ENCODE data around the gene SLC24A3. TPM values are rescaled to one million over a fixed set of nuclear protein-coding genes. Genes with fewer than 3 reads are reported as not detected.

Gene SLC24A3
- total RNA-seq, 1 donor from 2014 or later = 0.08 TPM

DNA sequence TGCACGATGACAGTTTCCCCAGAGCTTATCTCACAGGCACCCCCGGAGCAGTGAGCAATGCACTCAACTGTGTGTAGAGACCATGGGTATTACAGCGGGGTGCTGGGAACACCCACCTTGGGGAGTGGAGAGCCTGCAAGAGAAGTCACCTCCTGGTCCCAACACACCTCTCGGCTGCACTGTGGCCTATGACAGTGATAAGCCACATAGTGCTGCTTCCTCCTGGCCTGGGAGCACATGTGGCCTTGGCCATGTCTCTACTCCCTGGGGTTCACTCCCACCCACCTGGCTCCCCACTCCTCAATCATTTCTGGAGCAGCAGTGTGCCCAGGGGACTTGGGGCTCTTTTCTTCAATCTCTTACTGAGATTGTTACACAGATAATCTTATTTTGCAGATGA is 77.0 kb downstream of the SLC24A3 start:
- DNase-seq (ENCODE audit: low read depth) = no peak
- TF ChIP-seq CTCF (IDR thresholded peaks at IDR 0.05; ENCODE audit: insufficient read depth, low read length, poor library complexity, severe bottlenecking) = no peak
- H3K36me3 ChIP-seq (ENCODE audit: control insufficient read depth, insufficient read depth, low read length) = no peaks in the 10 kb centered on the region
- H3K4me3 ChIP-seq (ENCODE audit: low read depth, low read length) = no peak overlapping the region
- H3K27me3 ChIP-seq (ENCODE audit: control insufficient read depth, insufficient read depth, low read length) = no peaks in the 10 kb centered on the region

GRCh38 chr20:19291024-19291817 is 78.8 kb downstream of the SLC24A3 start:
- Histone ChIP-seq H3K4me3 (ENCODE audit: low read depth, low read length) (no peak overlapping the region), H3K36me3 (ENCODE audit: control insufficient read depth, insufficient read depth, low read length) (no peaks in the 10 kb centered on the region), H3K27me3 (ENCODE audit: control insufficient read depth, insufficient read depth, low read length) (no peaks in the 10 kb centered on the region)
- DNase-seq (ENCODE audit: low read depth) = no peak
- TF ChIP-seq CTCF (IDR thresholded peaks at IDR 0.05; ENCODE audit: insufficient read depth, low read length, poor library complexity, severe bottlenecking) = no peak

- Histone ChIP-seq H3K27me3 (ENCODE audit: control insufficient read depth, insufficient read depth, low read length) (no peaks in the 10 kb centered on the region), H3K4me3 (ENCODE audit: low read depth, low read length) (no peak overlapping the region), H3K36me3 (ENCODE audit: control insufficient read depth, insufficient read depth, low read length) (no peaks in the 10 kb centered on the region)
- no peak for TF ChIP-seq CTCF (IDR thresholded peaks at IDR 0.05; ENCODE audit: insufficient read depth, low read length, poor library complexity, severe bottlenecking)
- DNase-seq (ENCODE audit: low read depth) = no peak
Observed at GRCh38 chr20:19291818-19292132, 79.3 kb downstream of the SLC24A3 start.

GRCh38 chr20:19292254-19292653 is 79.8 kb downstream of the SLC24A3 start:
- no peaks in the 10 kb centered on the region for H3K36me3 ChIP-seq (ENCODE audit: control insufficient read depth, insufficient read depth, low read length)
- H3K4me3 ChIP-seq (ENCODE audit: low read depth, low read length) = no peak overlapping the region
- no peak for DNase-seq (ENCODE audit: low read depth)
- TF ChIP-seq CTCF (IDR thresholded peaks at IDR 0.05; ENCODE audit: insufficient read depth, low read length, poor library complexity, severe bottlenecking) = no peak
- H3K27me3 ChIP-seq (ENCODE audit: control insufficient read depth, insufficient read depth, low read length) = no peaks in the 10 kb centered on the region

DNA sequence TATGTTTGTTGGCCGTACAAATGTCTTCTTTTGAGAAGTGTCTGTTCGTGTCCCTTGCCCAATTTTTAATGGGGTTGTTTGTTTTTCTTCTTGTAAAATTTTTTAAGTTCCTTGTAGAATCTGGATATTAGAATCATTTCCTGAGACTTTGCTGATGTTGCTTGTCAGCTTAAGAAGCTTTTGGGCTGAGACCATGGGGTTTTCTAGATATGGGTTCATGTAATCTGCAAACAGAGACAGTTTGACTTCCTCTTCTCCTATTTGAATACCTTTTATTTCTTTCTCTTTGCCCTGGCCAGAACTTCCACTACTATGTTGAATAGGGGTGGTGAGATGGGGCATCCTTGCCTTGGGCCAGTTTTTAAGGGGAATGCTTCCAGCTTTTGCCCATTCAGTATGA is 82.6 kb downstream of the SLC24A3 start:
- no peak for TF ChIP-seq CTCF (IDR thresholded peaks at IDR 0.05; ENCODE audit: insufficient read depth, low read length, poor library complexity, severe bottlenecking)
- no peak overlapping the region for H3K4me3 ChIP-seq (ENCODE audit: low read depth, low read length)
- no peak for DNase-seq (ENCODE audit: low read depth)
- no peaks in the 10 kb centered on the region for H3K27me3 ChIP-seq (ENCODE audit: control insufficient read depth, insufficient read depth, low read length)
- no peaks in the 10 kb centered on the region for H3K36me3 ChIP-seq (ENCODE audit: control insufficient read depth, insufficient read depth, low read length)

DNA sequence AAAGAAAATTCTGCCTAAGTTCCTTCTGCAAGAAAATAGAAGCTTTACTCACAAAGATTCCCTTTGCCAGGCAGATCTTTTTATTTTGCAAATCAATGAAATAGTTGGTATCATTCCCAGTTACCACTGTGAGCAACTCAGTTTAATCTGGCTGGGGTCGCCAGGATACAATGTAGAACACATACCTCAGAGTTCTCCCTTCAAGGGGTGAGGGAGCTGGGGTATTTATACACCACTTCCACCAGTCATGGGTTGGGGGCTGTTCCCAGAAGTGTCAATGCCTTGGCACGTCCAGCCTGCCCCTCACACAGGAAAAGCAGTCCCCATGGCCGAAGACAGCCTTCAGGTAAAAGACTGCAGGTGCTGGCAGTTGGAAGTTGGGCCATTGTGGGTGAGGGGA is 86.2 kb downstream of the SLC24A3 start:
- H3K27me3 ChIP-seq (ENCODE audit: control insufficient read depth, insufficient read depth, low read length) = no peaks in the 10 kb centered on the region
- no peak overlapping the region for H3K4me3 ChIP-seq (ENCODE audit: low read depth, low read length)
- DNase-seq (ENCODE audit: low read depth) = no peak
- TF ChIP-seq CTCF (IDR thresholded peaks at IDR 0.05; ENCODE audit: insufficient read depth, low read length, poor library complexity, severe bottlenecking) = no peak
- no peaks in the 10 kb centered on the region for H3K36me3 ChIP-seq (ENCODE audit: control insufficient read depth, insufficient read depth, low read length)
